NCI-H69 (cell line): ENCODE data around the gene MINAR2.

Source experiments
- DNase-seq: peaks from one replicate; lab custom pipeline; 2025; lab: John Stamatoyannopoulos, UW

The MINAR2 gene

GRCh38 chr5:129747572-129748407, at the start of gene MINAR2:
TSS of gene MINAR2 (plus strand) at chr5:129748094. CDS start at chr5:129748191, 97 bp downstream.
- no peak for DNase-seq

- no peak for DNase-seq
Observed at GRCh38 chr5:129698661-129699060, 49.2 kb upstream of the MINAR2 start.

GRCh38 chr5:129716235-129716634, 31.7 kb upstream of the MINAR2 start:
- DNase-seq = no peak

GRCh38 chr5:129716651-129717050, 31.2 kb upstream of the MINAR2 start:
- DNase-seq = no peak

- DNase-seq = no peak
Observed at GRCh38 chr5:129717751-129718310, 30.1 kb upstream of the MINAR2 start.

GRCh38 chr5:129718471-129719090, 29.3 kb upstream of the MINAR2 start:
- no peak for DNase-seq

GRCh38 chr5:129724222-129724621, 23.7 kb upstream of the MINAR2 start:
- DNase-seq = no peak

GRCh38 chr5:129724647-129725046, 23.2 kb upstream of the MINAR2 start:
- peak; percentile 13 for DNase-seq

- DNase-seq = no peak
Observed at GRCh38 chr5:129739773-129740172, 8.1 kb upstream of the MINAR2 start.

- no peak for DNase-seq
Observed at GRCh38 chr5:129743541-129744187, 4.2 kb upstream of the MINAR2 start.

GRCh38 chr5:129745997-129746396, 1.9 kb upstream of the MINAR2 start:
- DNase-seq = no peak

GRCh38 chr5:129746876-129747275, 1.0 kb upstream of the MINAR2 start:
- no peak for DNase-seq

- DNase-seq = no peak
Observed at GRCh38 chr5:129748913-129749880, 1.3 kb downstream of the MINAR2 start.

GRCh38 chr5:129760636-129761325, 12.9 kb downstream of the MINAR2 start:
- no peak for DNase-seq

GRCh38 chr5:129763651-129764050, 15.8 kb downstream of the MINAR2 start:
- DNase-seq = no peak

GRCh38 chr5:129766798-129767197, 18.9 kb downstream of the MINAR2 start:
- DNase-seq = no peak

GRCh38 chr5:129767927-129768380, 20.1 kb downstream of the MINAR2 start:
- DNase-seq = peak; percentile 88

GRCh38 chr5:129768735-129769134, 20.8 kb downstream of the MINAR2 start:
- no peak for DNase-seq

GRCh38 chr5:129770024-129770820, 22.3 kb downstream of the MINAR2 start:
- DNase-seq = no peak
